Stimulated activated CD4-positive, alpha-beta T cell treated with anti-CD3 and anti-CD28 coated beads, Interleukin-4, amount 100 ng/mL, for 1 hour (primary cell): ENCODE data around the gene ANKRD13B.
"Not testable (repeated sequence)": the region's sequence is repeated elsewhere in the genome, so short reads cannot be mapped to it uniquely, and the experiment has no call there.

Source experiments
- DNase-seq: peaks from one replicate; pipeline ENCODE4 v3.0.0-alpha.2; 2020

ANKRD13B gene

DNA sequence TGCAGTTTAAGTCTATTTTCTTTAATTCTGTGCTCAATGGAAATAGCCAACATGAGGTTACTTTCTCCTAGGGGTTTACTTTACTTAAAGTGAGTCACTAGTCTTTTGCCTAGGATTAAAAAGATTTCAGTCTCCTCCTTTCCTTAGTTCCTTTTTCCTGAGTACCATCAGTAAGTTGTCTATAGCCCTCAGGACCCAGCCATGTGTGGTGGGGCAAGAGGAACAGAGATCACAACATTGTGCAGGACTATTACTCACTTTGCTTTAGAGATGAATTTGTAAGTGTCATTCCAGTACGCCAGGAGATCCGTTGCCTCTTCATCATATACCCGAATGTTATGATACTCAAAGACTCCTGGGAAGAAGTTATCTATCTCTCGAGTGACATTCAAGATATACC is 57.5 kb downstream of the ANKRD13B start:
- no peak for DNase-seq

- DNase-seq: not testable (repeated sequence)
These were observed 59.0 kb downstream of the ANKRD13B start for GRCh38 chr17:29651913-29652312.

- DNase-seq: no peak
These were observed 60.0 kb downstream of the ANKRD13B start for GRCh38 chr17:29652976-29653375.

DNA sequence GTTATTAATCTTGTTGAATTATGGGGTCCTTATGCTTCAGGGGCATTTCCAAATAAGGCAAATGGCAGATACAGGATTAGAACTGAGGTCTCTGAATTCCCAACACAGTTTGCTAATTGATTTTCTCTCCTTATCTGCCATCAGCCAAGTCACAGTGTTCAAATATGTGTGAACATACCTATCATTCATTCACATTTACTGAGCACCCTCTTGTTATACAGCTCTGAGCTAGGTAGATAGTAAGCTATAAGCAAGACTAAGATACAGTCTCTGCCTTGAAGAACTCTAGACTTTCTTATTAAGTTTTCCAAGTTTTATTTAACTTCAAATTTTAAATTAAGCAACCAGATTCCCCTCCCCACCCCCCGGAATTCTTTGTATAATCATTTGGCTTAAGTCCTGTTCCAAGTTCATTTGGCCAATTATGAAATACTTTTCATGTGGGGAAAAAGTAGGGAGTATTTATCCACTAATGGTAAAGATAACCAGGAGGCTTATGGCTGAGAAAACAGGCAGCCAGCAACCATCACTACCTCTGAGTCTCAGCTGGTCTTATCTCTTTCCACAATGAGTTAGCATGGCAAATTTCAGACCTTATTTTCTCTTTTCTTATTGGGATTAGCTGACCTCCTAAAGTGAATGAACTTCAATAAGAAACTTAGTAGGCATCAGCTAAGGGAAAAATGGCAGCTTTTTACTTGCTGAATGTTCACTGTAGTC is 61.2 kb downstream of the ANKRD13B start:
- no peak for DNase-seq

GRCh38 chr17:29655323-29655722 is 62.4 kb downstream of the ANKRD13B start:
- DNase-seq: no peak

DNA sequence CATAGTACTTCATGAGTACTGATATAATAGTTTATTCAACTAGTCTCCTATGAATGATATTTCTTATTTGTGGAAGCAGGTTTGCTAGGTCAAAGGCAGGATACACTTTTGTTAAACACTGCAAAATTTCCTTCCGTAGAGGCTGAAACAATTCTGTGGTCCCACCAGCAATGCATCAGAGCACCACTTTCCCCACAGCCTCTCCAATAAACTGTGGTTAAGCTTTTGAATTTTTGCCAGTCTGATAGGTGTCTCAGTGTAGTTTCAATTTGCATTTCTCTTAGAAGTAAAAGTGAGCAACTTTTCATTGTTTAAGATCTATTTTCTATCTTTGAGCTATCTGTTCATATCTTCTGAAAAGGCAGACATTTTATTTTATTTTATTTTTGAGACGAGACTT is 66.2 kb downstream of the ANKRD13B start:
- DNase-seq: no peak

- DNase-seq: no peak
These were observed 68.3 kb downstream of the ANKRD13B start for GRCh38 chr17:29661213-29661612.

DNA sequence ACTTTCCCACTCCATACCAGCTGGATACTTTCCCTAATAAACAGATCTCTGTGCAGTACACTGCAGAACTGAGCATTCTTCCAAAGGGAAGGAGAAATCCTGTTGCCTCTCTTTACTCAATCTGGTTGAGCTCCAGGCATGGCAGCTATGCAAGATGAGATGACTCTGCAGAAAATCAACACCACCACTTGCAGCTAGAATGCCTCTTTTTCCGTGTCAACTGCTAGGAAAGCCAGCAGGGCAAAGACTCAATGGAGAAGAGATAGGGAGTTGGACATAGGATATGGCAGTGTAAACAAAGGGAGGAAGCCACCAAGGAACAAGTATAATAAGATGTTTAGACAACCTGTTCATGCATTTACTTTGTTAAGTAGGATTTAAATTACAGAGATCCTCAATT is 70.2 kb downstream of the ANKRD13B start:
- no peak for DNase-seq
